Measurements from ENCODE around the gene MAP1A.
"Not testable (repeated sequence)": the region's sequence is repeated elsewhere in the genome, so short reads cannot be mapped to it uniquely, and the experiment has no call there.

MAP1A gene

DNA sequence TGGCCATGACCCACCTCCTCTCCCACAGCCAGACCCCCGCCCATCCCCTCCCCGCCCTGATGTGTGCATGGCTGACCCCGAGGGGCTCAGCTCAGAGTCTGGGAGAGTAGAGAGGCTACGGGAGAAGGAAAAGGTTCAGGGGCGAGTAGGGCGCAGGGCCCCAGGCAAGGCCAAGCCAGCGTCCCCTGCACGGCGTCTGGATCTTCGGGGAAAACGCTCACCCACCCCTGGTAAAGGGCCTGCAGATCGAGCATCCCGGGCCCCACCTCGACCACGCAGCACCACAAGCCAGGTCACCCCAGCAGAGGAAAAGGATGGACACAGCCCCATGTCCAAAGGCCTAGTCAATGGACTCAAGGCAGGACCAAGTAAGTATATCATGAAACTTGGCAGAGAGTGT is 11.7 kb downstream of the MAP1A start:
- no peak overlapping the region for H3K27ac ChIP-seq
- DNase-seq (ENCODE audit: low spot score) = no peak
- TF ChIP-seq, protein P1, sequence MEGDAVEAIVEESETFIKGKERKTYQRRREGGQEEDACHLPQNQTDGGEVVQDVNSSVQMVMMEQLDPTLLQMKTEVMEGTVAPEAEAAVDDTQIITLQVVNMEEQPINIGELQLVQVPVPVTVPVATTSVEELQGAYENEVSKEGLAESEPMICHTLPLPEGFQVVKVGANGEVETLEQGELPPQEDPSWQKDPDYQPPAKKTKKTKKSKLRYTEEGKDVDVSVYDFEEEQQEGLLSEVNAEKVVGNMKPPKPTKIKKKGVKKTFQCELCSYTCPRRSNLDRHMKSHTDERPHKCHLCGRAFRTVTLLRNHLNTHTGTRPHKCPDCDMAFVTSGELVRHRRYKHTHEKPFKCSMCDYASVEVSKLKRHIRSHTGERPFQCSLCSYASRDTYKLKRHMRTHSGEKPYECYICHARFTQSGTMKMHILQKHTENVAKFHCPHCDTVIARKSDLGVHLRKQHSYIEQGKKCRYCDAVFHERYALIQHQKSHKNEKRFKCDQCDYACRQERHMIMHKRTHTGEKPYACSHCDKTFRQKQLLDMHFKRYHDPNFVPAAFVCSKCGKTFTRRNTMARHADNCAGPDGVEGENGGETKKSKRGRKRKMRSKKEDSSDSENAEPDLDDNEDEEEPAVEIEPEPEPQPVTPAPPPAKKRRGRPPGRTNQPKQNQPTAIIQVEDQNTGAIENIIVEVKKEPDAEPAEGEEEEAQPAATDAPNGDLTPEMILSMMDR (IDR thresholded peaks at IDR 0.05) = no peak

DNA sequence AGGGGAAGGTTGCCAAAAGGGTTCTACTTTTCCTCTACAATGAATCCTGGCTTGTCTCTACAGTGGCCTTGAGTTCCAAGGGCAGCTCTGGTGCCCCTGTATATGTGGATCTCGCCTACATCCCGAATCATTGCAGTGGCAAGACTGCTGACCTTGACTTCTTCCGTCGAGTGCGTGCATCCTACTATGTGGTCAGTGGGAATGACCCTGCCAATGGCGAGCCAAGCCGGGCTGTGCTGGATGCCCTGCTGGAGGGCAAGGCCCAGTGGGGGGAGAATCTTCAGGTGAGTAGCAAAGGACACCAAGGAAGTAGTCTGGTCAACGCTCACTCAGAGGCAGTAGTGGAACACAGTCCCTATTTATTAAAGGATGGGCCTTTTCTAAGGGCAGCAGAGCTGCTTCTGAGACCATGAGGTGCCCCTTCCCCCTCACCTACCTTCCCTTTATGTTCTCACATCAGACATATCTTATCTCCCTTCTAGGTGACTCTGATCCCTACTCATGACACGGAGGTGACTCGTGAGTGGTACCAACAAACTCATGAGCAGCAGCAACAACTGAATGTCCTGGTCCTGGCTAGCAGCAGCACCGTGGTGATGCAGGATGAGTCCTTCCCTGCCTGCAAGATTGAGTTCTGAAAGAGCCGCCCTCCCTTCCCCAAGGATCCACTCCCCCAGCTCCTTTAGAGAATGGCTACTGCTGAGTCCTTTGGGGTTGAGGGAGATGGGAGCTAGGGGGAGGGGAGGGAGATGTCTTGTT is 12.4 kb downstream of the MAP1A start:
- H3K27ac ChIP-seq = no peak overlapping the region
- H3K4me3 ChIP-seq = no peak overlapping the region
- TF ChIP-seq, protein P1 (IDR thresholded peaks at IDR 0.05) = no peak
- no peak for DNase-seq (ENCODE audit: low spot score)

More for the DNA sequence above, 11.7 kb downstream of the MAP1A start:
- no peak overlapping the region for H3K4me3 ChIP-seq

DNA sequence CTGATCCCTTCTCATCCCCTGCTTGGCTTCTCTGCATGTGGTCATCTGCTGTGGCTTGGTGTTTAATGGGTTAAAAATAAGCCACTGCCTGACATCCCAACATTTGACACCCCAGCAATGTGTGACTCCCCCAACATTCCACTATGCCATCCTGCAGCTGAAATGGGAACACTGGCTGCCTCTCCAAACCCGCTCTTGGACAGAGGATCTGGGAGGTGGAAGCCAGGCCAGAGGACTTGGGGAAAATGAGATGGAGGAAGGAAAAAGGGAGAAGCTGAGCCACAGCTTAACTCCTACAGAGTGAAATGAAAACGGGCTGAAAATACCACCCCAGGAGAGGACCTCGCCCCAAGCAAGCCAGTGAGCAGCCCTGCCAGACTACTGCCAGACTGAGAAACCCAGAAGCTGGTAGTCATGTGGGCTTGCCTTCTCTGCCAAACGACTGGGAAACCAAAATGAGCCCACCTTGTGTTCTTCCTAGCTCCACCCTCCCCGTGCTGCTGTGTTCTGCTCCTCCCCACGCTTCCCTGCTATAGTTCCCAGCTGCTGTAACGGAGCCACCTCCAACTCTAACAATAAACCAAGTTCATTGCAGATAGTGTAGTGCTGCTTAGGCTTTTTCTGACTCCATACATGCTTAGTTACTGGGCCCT is 13.7 kb downstream of the MAP1A start:
- H3K27ac ChIP-seq = no peak overlapping the region
- no peak for DNase-seq (ENCODE audit: low spot score)

DNA sequence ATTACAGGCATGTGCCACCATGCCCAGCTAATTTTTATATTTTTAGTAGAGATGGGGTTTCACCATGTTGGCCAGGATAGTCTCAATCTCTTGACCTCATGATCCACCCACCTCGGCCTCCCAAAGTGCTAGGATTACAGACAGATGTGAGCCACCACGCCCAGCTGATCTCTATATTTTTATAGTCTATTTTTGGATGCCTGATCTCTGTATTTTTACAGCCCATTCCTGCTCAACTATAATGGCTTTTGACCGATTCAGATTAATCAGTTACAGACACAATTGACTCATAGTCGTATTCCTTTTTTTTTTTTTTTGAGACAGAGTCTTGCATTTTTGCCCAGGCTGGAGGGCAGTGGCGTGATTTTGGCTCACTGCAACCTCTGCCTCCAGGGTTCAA is 15.4 kb downstream of the MAP1A start:
- not testable (repeated sequence) for DNase-seq (ENCODE audit: low spot score); H3K27ac ChIP-seq

More for the DNA sequence above, 13.7 kb downstream of the MAP1A start:
- H3K4me3 ChIP-seq = no peak overlapping the region
- TF ChIP-seq, protein P1 (IDR thresholded peaks at IDR 0.05) = no peak

DNA sequence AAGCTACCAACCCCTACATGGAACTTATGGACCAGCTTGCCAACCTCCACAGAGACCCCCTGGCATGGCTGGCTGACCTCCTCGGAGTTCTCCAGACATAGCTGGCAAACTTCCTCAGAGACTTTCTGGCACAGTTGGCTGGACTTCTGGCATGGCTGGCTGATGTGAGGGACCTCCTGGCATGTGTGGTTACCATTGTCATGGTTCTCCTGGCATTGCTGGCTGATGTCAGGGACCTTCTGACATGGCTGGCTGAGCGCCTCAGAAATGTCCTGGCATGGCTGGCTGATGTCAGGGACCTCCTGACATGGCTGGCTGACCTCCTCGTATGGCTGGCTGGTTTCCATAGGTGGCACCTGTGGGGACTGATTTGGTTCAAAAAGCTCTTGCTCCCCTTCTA is 17.5 kb downstream of the MAP1A start:
- DNase-seq (ENCODE audit: low spot score) = no peak
- no peak overlapping the region for H3K4me3 ChIP-seq
- no peak overlapping the region for H3K27ac ChIP-seq
- TF ChIP-seq, protein P1 (IDR thresholded peaks at IDR 0.05) = no peak

More for the DNA sequence above, 15.4 kb downstream of the MAP1A start:
- H3K4me3 ChIP-seq = not testable (repeated sequence)

DNA sequence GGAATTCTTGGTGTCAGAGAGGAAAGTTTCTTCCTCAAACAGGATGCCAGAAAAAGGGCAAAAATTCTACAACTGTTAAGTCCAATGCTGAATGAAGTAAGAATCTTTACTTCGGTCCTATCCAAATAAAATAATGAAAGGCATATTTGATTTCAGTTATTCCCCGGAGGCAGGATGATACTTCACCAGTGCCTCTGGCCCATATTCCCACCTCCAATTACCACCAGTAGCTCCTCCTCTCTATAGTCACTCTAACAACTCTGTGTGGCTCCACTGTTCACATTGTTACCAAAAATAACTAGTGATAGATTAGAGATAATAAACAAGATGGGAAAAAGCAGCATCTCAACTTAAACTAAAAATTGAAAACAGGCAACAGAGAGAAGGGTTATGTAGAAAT is 20.7 kb downstream of the MAP1A start:
- no peak for DNase-seq (ENCODE audit: low spot score)
- Histone ChIP-seq H3K27ac (no peak overlapping the region), H3K4me3 (no peak overlapping the region)
- TF ChIP-seq, protein P1 (IDR thresholded peaks at IDR 0.05) = no peak

DNA sequence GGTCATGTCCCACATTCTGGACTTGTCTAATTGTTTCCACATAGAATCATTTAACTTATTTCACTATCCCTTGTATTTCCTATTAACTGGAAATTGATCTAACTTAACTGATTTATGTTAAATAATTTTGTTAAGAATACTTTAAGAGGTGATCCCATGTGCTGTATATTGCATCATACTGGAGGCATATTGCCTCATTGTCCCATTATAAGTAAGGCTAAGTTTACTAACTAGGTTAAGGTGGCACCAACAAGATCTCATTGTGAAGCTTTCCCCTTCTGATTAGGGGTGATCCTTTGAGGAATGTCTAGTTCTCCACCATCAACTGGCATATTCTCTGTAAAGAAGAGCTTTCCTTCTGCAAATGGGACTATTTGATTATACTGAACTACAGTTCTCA is 24.4 kb downstream of the MAP1A start:
- Histone ChIP-seq H3K27ac (no peak overlapping the region), H3K4me3 (no peak overlapping the region)
- DNase-seq (ENCODE audit: low spot score) = no peak
- TF ChIP-seq, protein P1 (IDR thresholded peaks at IDR 0.05) = no peak

All from coronary artery (tissue), 2 donors.